Tibial nerve (tissue), 3 donors: ENCODE data around the gene ERI3.

ENCODE experiments used
- CTCF ChIP-seq, 5 experiments: fragments of 200-600 bp in 3 of 5; fragments of 450-650 bp in 2 of 5; sonication (generic) in 3 of 5; IDR thresholded peaks; one replicate each; pipeline ENCODE4 v1.5.1; 2016 to 2019; ENCODE audit warnings: antibody characterized with exemption in 5 of 5, mild to moderate bottlenecking in 3 of 5, moderate library complexity in 2 of 5
- POLR2A ChIP-seq, 2 donors: fragments of 450-650 bp; IDR thresholded peaks; one replicate each; pipeline ENCODE4 v1.6.1; 2017; ENCODE audit warnings: antibody characterized with exemption in 2 of 2, mild to moderate bottlenecking in 2 of 2, moderate library complexity in 2 of 2

DNA sequence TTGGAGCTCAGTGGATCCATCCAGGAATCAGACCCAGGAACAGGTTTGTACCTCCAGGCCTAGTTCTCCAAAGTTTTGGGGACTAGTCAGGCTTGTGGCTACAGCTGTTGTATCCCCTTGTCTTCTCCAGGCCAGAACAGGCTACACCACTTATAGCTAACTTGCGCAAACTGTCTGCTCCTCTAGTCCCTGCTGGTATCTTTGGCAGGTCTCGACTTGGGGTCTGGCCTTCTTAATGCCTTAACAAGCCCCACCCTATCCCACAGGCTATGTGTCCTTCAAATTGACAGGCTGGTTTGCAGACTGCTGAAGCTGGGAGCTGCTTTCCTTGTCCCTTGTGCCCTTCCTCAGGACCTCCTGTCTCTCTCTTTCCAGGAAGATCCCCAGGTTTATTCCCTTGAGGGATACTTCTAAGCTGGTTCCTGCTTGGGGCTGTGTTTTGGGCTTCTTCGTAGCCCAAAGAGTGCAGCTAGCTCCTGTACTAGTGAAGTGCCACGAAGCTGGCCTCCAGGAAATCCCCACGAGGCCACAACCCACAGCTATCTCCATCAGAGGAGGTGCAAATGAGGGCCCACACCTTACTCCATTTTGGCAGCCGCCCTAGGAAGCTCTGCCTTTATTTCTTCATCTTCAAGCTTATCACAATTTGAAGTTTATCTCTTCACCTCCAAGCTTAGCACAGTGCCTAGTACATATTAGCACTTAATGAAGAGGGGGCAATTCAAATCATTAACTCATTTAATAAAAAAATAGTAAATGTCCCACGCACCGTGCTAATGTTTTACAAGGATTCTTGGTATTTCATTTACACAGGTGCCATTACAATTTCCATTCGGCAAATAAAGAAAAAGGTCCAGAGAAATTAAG, 142.5 kb downstream of the ERI3 start:
- no peak for TF ChIP-seq CTCF (IDR thresholded peaks at IDR 0.05)
- TF ChIP-seq POLR2A (IDR thresholded peaks at IDR 0.05), result no peak
